GM21515 (cell line): ENCODE measurements around the gene ATP2C2.

ENCODE experiments used
- ATAC-seq: cut with Tn5 transposase; IDR thresholded peaks from one replicate; pipeline ENCODE4 v1.9.1; 2021; ENCODE audit not compliant: unreplicated experiment

Gene ATP2C2

DNA sequence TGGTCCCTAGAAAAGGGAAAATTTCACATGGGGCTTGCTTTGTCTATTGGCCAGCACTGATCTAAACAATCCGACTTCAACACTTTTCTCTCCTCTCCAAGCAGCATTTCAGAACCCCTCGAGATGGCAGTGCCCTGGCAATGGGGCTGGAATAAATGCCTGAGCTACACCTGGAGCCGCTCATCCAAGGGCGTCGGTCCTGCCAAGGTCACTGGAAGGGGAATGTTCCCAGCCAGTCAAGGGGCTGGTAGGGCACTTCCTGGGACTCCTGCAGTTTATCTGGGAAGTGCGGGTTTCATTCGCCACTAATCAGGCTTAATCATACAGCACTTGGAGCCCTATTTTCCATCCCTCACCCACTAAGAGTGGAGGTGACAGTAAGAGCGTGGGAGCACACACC is 119.0 kb downstream of the ATP2C2 start:
- ATAC-seq = no peak

- ATAC-seq = no peak
Observed at GRCh38 chr16:84489131-84489530, 120.8 kb downstream of the ATP2C2 start.

- no peak for ATAC-seq
Observed at GRCh38 chr16:84495506-84495905, 127.2 kb downstream of the ATP2C2 start.

DNA sequence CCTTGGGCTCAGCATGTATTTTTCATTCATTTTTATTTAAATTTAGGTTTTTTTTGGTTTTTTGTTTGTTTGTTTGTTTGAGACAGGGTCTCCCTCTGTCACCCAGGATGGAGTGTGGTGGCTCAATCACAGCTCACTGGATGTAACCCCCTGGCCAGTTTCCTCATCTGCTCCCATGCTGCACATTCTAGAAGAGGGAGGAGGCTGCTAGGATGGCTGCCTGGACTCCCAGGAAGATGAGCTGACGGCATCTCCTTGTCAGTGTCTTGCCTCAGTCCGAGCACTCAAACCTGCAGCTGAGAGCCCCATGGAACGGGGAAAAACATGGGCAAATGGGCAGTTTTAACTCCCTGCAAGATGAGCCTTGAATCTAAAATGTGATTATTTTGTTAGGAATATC is 128.7 kb downstream of the ATP2C2 start:
- no peak for ATAC-seq

- ATAC-seq = no peak
Observed at GRCh38 chr16:84497418-84498222, 129.3 kb downstream of the ATP2C2 start.

- no peak for ATAC-seq
Observed at GRCh38 chr16:84498223-84498610, 129.9 kb downstream of the ATP2C2 start.

- no peak for ATAC-seq
Observed at GRCh38 chr16:84498859-84499620, 130.7 kb downstream of the ATP2C2 start.

GRCh38 chr16:84499638-84500037 is 131.3 kb downstream of the ATP2C2 start:
- no peak for ATAC-seq

DNA sequence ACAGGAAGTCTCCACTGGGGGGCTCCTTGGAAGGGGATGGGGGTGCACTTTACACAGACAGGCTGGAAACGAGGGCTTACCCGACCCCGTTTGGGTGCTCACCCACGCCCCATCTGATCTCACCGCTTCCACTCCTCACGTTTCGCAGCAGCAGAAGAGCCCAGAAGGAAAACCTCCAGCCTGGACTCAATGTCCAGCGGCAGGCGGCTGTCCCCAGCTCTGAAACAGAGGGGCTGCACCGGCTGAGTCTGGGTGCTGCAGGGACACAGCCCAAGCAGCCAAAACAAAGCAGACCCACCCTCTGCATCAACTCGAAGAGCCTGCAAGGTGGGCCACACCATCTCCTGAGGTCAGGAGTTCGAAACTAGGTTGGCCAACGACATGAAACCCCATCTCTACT is 132.2 kb downstream of the ATP2C2 start:
- ATAC-seq = no peak

GRCh38 chr16:84501077-84501735 is 132.9 kb downstream of the ATP2C2 start:
- no peak for ATAC-seq

DNA sequence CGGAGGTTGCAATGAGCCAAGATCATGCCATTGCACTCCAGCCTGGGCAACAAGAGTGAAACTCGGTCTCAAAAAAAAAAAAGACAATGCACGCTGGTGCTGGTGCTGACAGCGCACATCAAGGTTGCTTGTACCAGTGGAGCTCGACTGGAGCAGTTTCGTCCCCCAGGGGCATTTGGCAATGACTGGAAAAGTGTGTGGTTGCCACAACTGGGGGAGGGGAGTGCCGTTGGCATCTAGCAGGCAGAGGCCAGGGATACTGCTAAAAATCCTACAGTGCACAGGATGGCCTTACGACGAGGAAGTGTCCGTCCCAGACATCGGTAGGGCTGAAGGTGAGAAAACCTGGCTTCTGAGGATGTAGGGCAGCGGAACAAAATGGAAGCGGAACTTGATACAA is 133.7 kb downstream of the ATP2C2 start:
- no peak for ATAC-seq

DNA sequence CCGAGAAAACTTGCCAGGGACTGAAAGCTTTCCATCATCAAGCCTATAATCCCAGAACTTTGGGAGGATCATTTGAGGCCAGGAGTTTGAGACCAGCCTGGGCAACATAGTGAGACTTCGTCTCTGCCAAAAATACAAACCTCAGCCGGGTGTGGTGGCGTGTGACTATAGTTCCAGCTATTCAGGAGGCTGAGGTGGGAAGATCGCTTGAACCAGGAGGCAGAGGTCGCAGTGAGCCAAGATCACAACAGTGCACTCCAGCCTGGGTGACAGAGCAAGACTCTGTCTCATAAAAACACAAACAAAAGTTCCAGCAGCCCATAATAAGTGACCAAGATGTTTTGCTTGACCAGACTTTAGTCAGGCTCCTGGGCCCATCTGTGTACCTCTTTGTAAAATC is 134.2 kb downstream of the ATP2C2 start:
- ATAC-seq = no peak

GRCh38 chr16:84503751-84504395 is 135.5 kb downstream of the ATP2C2 start:
- ATAC-seq = no peak

DNA sequence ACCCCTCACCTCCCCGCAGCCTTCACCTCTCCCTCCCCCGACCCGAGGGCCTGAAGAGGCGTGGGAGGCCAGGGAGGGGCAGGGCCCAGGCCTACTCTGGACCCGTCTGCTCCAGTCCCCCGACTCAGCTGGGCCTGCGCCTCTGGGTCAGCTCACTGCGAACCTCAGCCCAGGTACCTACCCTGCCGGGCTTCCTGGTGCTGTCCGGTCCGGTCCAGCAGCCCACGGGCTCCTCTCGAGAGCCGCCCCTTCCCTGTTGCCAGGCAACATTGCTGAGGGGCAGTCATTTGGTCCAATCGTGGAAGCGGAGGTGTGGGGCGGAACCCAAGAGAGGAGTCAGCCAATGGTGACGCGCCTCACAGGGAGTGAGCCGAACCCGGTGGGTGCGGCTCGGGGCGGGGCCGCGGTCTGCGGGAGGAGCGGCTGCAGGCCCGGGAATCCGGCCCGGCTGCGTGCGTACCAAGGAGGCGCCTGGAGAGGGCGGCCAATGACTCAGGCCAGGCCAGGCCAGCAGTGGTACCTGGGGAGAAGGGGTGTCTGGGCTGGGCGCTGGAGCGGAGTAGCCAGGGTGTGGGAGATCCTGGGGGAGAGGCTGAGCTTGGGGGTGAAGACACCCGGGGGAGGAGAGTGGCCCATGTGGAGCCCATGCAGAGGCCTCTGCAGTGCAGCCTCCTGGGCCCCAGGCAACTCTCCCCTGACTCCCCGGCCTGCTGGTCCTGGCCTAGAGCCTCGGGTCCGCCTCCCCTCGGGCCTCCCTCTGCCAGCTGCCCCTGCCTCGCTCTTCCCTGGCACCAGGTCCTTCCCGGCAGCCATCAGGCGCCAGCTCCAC is 136.3 kb downstream of the ATP2C2 start, which contains the start of gene MEAK7:
Gene MEAK7 (minus strand): TSS at position 240 of the 829 bp plus-strand sequence. CDS start 6,573 bp downstream, outside the sequence.
- peak; percentile 98 for ATAC-seq

GRCh38 chr16:84505249-84506187 is 137.2 kb downstream of the ATP2C2 start:
- no peak for ATAC-seq

DNA sequence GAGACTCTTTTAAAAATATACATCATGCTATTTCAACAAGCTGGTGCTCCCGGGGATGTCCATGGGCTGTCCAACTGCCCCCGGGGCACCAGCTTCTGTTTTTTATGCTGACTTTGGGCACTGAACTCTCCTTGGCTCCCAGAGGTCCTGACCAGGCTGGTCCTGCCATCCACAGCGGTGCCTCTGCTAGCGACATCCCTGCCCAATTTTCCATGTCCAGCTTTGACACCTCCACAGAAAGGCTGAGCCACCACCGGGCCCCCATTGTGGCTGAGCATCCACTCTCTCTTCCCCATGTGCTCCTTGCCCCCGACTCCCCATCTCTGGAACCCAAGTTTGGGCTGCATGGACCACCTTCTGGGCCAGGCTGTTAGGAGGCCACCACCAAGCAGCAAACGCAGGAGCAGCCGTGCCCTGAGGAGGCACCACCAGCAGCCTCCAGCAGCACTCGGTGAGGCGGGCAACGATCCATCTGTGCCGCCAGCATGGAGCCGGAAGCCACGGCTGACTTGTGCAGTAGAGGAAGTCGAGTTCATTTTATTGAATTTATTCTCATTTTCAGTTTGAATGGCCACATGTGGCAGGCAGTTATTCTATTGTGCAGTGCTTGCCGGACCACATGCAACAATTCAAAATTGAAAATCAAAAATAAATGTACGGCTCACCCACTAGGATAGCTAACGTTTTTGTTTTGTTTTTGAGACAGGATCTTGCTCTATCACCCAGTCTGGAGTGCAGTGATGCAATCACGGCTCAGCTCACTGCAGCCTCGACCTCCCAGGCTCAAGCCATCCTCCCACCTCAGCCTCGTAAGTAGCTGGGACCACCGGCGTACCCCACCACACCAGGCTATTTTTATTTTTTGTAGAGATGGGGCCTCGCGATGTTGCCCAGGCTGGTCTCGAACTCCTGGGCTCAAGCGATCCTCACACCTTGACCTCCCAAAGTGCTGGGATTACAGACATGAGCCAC is 139.0 kb downstream of the ATP2C2 start:
- ATAC-seq = no peak

DNA sequence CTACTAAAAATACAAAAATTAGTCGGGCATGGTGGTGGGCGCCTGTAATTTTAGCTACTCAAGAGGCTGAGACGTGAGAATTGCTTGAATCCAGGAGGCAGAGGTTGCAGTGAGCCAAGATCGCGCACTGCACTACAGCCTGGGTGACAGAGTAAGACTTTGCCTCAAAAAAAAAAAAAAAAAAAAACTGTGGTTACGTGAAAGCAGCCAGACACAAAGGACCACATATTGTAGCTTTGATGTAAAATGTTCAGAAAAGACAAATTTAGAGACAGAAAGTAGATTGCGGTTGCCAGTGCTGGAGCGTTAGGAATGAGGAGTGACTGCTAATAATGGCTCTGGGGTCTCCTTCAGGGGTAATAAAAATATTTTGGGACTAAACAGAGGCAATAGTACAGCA is 140.2 kb downstream of the ATP2C2 start:
- ATAC-seq = no peak
